Type B pancreatic cell (in vitro differentiated cells): Measurements from ENCODE around the gene DNAJC18. TPM values are rescaled to one million over a fixed set of nuclear protein-coding genes. Genes with fewer than 3 reads are reported as not detected.
"Not testable (repeated sequence)": the region's sequence is repeated elsewhere in the genome, so short reads cannot be mapped to it uniquely, and the experiment has no call there.

Experiments
- DNase-seq: peaks from one replicate; pipeline ENCODE4 v3.0.0; 2021; ENCODE audit warnings: mixed read lengths; ENCODE audit not compliant: unreplicated experiment; ENCODE audit errors: extremely low spot score
- H3K27ac Mint-ChIP-seq: 2 replicates; pipeline ENCODE4 v1.8.0; 2021; ENCODE audit warnings: mild to moderate bottlenecking, mixed read lengths
- H3K27me3 Mint-ChIP-seq: 2 replicates; pipeline ENCODE4 v1.8.0; 2021; ENCODE audit warnings: mixed read lengths
- H3K36me3 Mint-ChIP-seq: 2 replicates; pipeline ENCODE4 v1.8.0; 2021; ENCODE audit warnings: mixed read lengths
- H3K4me1 Mint-ChIP-seq: one replicate; pipeline ENCODE4 v1.8.0; 2021; ENCODE audit warnings: mixed read lengths; ENCODE audit not compliant: unreplicated experiment
- H3K4me3 Mint-ChIP-seq: 2 replicates; pipeline ENCODE4 v1.8.0; 2021; ENCODE audit warnings: mild to moderate bottlenecking, mixed read lengths
- H3K9me3 Mint-ChIP-seq: 2 replicates; pipeline ENCODE4 v1.8.0; 2021; ENCODE audit warnings: mixed read lengths
- total RNA-seq: library from RNA; stranded (reverse); gene quantifications from 2 replicates; pipeline ENCODE4 v1.2.1, GENCODE V29; 2021; ENCODE audit warnings: low replicate concordance
- TF ChIP-seq, protein P1 (sequence below): fragments of 200-600 bp; sonication (generic); conservative IDR thresholded peaks from 2 replicates; pipeline ENCODE4 v1.5.0; 2021; ENCODE audit warnings: antibody characterized with exemption, mild to moderate bottlenecking

The DNAJC18 gene
- total RNA-seq, 1 donor from 2014 or later: 25.8 TPM

DNA sequence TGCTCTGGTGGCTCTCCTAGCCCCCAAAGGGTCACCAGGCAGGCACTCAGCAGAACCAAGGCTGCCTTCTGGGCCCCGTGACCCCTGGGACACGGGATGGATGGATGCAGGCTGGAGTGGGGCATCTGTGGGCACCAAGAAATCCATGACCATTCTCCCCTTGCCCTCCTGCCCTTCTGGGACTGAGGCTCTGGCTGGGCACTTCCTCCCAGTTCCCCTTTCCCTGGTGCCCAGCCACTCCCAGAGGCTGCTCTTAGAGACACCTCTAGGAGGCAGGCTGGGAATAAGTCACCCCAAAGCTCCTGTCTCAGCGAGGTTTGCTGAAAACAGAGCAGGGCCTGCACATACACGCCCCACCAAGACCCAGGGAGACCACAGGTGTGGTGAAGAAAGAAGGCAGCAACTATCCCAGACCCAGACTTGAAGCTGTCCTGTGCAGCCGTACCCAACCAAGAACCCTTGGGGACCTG, 42.3 kb upstream of the DNAJC18 start:
- TF ChIP-seq, protein P1, sequence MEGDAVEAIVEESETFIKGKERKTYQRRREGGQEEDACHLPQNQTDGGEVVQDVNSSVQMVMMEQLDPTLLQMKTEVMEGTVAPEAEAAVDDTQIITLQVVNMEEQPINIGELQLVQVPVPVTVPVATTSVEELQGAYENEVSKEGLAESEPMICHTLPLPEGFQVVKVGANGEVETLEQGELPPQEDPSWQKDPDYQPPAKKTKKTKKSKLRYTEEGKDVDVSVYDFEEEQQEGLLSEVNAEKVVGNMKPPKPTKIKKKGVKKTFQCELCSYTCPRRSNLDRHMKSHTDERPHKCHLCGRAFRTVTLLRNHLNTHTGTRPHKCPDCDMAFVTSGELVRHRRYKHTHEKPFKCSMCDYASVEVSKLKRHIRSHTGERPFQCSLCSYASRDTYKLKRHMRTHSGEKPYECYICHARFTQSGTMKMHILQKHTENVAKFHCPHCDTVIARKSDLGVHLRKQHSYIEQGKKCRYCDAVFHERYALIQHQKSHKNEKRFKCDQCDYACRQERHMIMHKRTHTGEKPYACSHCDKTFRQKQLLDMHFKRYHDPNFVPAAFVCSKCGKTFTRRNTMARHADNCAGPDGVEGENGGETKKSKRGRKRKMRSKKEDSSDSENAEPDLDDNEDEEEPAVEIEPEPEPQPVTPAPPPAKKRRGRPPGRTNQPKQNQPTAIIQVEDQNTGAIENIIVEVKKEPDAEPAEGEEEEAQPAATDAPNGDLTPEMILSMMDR: no peak
- Mint-ChIP-seq H3K4me3 (no peak overlapping the region), H3K27ac (no peak overlapping the region)

DNA sequence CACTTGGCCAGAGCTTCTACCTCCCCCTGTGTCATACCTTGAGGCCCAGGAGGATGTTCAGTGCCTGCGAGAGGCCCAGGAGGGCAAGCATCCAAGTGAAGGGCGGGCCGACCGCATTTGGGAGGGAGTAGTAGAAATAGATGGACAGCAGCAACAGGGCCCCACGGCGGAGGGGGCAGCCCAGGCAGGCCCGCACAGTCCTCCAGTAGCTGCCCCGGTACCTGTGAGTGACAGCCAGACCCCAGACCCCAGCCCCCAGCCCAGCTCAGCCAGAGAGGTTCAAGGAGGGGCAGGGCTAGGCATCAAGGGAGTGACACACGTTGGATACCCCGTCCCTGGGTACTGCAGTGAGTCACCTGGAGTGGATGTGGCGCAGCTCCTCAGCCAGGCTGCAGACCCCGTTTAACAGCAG, 41.8 kb upstream of the DNAJC18 start:
- H3K27ac Mint-ChIP-seq: no peak overlapping the region

More for the DNA sequence above, 42.3 kb upstream of the DNAJC18 start:
- no peaks in the 10 kb centered on the region for H3K9me3 Mint-ChIP-seq
- no peaks in the 10 kb centered on the region for H3K27me3 Mint-ChIP-seq
- no peak for DNase-seq
- H3K36me3 Mint-ChIP-seq: no peaks in the 10 kb centered on the region
- peaks cover 27% of the 10 kb centered on the region for H3K4me1 Mint-ChIP-seq

DNA sequence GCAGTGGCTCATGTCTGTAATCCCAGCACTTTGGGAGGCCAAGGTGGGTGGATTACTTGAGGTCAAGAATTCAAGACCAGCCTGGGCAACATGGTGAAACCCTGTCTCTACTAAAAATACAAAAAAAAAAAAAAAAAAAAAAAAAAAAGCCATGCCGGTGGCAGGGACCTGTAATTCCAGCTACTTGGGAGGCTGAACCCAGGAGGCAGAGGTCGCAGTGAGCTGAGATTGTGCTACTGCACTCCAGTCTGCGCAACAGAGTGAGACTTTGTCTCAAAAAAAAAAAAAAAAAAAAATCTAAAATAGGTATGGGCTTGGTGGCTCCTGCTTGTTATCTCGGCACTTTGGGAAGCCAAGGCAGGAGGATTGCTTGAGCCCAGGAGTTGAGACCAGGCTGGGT, 40.4 kb upstream of the DNAJC18 start:
- not testable (repeated sequence) for H3K4me3 Mint-ChIP-seq, H3K27ac Mint-ChIP-seq, H3K9me3 Mint-ChIP-seq, DNase-seq, H3K36me3 Mint-ChIP-seq, H3K27me3 Mint-ChIP-seq
- H3K4me1 Mint-ChIP-seq: peaks cover 25% of the 10 kb centered on the region

More for the DNA sequence above, 41.8 kb upstream of the DNAJC18 start:
- no peaks in the 10 kb centered on the region for H3K9me3 Mint-ChIP-seq
- no peaks in the 10 kb centered on the region for H3K27me3 Mint-ChIP-seq
- no peaks in the 10 kb centered on the region for H3K36me3 Mint-ChIP-seq
- TF ChIP-seq, protein P1: no peak
- DNase-seq: no peak
- peaks cover 23% of the 10 kb centered on the region for H3K4me1 Mint-ChIP-seq
- no peak overlapping the region for H3K4me3 Mint-ChIP-seq

DNA sequence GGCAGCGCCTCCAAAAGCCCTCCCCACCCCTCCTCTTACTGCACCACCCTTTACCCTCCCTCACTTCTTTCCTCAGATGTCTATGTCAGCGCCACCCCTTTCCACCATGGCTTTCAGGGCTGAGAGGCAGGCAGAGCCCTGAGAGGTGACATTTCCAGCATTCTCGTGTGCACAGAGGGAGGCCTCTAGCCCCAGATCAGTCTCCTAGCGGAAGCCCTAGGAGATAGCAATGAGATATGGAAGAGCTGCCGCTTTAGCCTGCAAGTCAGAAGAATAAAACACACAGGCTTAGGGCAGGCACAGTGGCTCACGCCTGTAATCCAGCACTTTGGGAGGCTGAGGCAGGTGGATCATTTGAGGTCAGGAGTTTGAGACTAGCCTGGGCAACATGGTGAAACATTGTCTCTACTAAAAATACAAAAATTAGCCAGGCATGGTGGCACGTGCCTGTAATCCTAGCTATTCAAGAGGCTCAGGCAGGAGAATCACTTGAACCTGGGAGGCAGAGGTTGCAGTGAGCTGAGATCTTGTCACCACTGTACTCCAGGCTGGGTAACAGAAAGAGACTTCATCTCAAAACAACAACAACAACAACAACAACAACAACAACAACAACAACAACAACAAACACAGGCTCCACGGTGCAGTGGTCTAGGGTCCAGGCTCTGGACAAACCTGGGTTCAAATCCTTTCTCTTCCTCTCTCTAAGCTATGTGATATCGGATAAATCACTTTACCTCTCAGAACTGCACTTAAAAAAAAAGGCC, 39.5 kb upstream of the DNAJC18 start:
- H3K4me3 Mint-ChIP-seq, H3K27ac Mint-ChIP-seq, H3K27me3 Mint-ChIP-seq, H3K9me3 Mint-ChIP-seq, DNase-seq, H3K36me3 Mint-ChIP-seq: not testable (repeated sequence)
- peaks cover 23% of the 10 kb centered on the region for H3K4me1 Mint-ChIP-seq

DNA sequence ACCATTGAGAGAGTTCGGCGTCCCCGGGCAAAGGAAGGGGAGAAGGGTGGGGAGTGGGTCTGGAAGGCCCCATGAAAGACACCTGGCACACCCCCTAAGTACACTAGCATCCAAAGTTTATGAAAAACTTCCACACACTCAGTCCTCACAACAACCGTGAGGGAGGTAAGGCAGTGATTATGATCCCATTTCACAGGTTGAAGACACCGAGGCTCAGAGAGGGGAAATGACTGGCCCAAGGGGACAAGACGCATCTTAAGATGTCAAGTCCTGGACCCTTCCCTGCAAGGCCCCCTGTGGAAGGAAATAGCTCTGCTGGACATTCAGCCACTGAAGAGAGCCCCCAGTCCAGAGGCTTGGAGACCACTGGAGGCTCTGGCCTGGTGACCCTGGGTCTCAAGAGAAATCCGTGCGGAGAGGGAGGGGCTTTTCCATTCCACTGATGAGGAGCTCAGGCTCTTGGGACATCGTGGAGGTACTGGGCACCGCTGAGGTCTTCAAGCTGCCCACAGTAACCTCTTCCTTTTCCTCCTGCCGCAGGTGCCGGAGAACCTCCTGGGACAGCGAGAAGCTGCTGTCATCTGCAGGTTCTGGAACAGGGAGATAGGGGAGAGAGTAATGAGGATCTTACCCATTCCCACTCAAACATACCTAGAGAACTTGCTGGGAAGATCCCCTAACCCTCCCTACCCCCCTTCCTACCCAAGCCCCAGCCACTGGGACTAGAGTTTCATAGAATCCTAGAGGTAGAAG, 36.7 kb upstream of the DNAJC18 start:
- H3K27ac Mint-ChIP-seq: no peak overlapping the region

DNA sequence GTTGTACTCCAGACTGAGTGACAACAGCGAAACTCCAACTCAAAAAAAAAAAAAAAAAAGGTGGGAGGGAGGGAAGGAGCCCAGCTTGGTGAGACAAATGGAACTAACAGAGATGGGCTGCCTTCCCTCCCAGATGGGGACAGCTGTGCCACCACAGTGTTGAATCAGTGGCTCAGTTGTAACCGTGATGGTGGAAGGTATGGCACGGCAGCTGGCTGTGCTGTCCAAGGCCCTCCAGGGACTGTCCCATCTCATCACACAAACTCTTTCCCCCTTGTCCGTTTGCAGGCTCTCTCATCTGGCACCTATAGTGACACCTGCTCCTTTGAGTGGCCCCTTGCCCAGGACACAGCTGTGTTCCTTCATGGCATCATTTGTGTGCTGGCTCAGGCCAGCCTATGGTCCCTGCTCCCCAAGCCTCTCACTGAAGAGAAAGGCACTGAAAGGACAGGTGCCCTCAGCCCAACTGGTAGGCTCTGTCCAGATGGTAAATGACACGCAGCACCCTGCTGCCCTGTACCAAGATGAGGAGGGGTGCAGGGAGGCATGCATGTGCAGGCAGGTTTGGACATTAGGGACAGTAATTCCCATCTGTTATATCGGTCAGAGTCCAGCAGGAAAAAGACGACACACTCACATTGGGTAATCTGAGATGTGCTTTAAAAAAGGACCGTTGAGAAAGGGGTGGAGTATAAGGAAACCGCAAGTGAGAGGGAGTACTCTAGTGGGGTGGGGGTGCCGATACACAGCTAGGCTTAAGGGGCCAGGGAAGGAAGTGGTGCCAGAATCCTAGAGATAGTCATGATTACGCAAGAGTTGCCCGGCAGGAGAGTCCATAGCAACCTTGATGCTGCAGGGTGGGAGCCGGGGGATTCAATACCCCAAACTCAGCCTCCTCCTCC, 35.8 kb upstream of the DNAJC18 start:
- no peak for DNase-seq
- Mint-ChIP-seq H3K4me1 (peaks cover 27% of the 10 kb centered on the region), H3K4me3 (no peak overlapping the region), H3K9me3 (no peaks in the 10 kb centered on the region), H3K27ac (no peak overlapping the region), H3K27me3 (peaks cover 7% of the 10 kb centered on the region), H3K36me3 (no peaks in the 10 kb centered on the region)
- TF ChIP-seq, protein P1: no peak

More for the DNA sequence above, 36.7 kb upstream of the DNAJC18 start:
- Mint-ChIP-seq H3K9me3 (no peaks in the 10 kb centered on the region), H3K27me3 (peaks cover 7% of the 10 kb centered on the region), H3K4me1 (peaks cover 33% of the 10 kb centered on the region), H3K4me3 (no peak overlapping the region), H3K36me3 (no peaks in the 10 kb centered on the region)
- TF ChIP-seq, protein P1: no peak
- no peak for DNase-seq
